Coronary artery (tissue), 2 donors: ENCODE data around the gene ZDHHC3.

ENCODE experiments used
- DNase-seq: peaks from one replicate; pipeline ENCODE4 v3.0.0-alpha.2; 2017; ENCODE audit warnings: low spot score
- H3K27ac ChIP-seq, 2 donors: fragments of 200-600 bp; sonication (generic); one replicate each; pipeline ENCODE4 v1.5.1; 2016 to 2019
- H3K4me3 ChIP-seq: fragments of 200-600 bp; sonication (generic); 2 replicates; pipeline ENCODE4 v1.5.1; 2016; ENCODE audit warnings: mild to moderate bottlenecking, moderate library complexity
- TF ChIP-seq, protein P1 (sequence below): fragments of 200-600 bp; sonication (generic); IDR thresholded peaks from one replicate; pipeline ENCODE4 v1.5.1; 2019; ENCODE audit warnings: antibody characterized with exemption

The ZDHHC3 gene

DNA sequence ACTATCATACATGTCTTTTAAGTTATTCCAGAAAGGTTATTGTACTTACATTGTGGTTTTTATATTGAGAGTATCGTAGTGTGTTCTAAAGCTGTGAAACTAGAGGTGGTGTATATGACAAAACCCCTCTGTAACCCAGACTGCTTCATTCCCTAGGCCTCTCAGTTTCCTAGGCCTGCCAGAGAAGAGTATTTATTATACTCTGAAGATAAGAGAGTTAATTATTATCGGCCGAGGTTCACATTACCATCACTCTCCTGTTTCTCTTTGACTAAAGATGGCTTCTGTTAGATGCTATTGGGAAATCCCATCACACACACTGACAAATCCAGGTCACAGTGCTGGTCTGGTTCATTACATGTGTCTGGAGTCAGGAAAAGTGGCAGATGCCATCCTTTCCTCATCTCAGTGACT is 20.6 kb upstream of the ZDHHC3 start:
- no peak for DNase-seq
- H3K4me3 ChIP-seq = no peak overlapping the region
- no peak overlapping the region for H3K27ac ChIP-seq
- TF ChIP-seq, protein P1, sequence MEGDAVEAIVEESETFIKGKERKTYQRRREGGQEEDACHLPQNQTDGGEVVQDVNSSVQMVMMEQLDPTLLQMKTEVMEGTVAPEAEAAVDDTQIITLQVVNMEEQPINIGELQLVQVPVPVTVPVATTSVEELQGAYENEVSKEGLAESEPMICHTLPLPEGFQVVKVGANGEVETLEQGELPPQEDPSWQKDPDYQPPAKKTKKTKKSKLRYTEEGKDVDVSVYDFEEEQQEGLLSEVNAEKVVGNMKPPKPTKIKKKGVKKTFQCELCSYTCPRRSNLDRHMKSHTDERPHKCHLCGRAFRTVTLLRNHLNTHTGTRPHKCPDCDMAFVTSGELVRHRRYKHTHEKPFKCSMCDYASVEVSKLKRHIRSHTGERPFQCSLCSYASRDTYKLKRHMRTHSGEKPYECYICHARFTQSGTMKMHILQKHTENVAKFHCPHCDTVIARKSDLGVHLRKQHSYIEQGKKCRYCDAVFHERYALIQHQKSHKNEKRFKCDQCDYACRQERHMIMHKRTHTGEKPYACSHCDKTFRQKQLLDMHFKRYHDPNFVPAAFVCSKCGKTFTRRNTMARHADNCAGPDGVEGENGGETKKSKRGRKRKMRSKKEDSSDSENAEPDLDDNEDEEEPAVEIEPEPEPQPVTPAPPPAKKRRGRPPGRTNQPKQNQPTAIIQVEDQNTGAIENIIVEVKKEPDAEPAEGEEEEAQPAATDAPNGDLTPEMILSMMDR = no peak

DNA sequence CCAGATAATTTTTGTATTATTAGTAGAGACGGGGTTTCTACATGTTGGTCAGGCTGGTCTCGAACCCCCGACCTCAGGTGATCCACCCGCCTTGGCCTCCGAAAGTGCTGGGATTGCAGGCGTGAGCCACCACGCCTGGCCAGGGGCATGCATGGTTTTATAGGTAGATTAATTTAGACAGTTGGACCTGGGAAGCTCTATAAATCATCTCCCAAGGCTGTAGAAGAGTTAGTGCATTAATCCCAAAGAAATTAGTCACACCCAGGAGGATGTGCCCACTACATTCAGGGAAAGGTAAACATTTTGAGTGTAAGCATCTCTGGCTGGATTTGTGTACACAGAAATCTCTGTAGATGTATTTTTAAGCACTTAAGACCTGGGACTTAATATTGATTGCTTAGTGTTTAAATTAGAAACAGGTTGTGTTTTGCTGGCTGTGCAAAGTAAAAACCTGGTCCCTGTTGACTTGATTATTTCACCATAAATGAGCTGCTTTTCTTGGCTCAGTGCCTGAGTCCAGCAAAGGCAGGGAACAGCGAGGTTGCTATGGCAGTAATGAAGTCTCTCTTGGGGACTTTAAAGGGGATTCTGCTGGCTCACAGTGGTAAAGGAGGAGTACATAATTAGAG is 19.3 kb upstream of the ZDHHC3 start:
- Histone ChIP-seq H3K4me3 (no peak overlapping the region), H3K27ac (peak overlapping the region in 1 of 2 donors; percentile 66)
- no peak for DNase-seq
- TF ChIP-seq, protein P1 = no peak

DNA sequence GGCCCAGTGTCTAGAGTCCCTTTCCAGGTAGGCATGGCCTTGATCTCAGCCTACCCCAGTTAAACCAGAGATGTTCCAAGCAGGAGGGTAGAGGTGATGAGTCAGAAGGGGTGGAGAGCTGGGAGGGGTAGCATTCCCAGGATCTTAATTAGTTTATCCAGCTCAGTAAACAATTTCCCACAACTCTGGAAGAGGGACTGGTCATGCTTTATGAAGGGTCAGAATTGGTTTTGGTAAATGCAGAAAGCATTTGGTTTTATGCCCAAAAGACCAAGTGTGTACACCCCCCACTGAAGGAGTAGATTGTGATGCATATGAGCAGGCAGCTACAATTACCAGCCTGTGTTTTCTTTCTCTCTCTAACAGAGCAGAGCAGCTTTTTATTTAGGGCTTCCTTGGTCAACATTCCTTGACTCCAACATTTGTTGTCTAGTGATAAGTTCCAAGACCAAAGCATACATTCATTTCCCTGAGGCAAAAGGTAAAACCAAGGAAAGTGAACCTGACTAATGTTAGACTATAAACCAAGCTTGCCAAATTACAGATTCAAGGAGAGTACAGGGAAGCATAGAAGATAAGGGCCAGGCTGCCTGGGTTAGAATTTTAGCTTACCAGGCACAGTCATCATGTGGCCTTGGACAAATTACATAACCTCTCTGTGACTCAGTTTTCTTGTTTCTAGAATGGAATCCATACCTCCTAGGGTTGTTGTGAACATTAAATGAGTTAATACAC is 17.7 kb upstream of the ZDHHC3 start:
- H3K4me3 ChIP-seq = no peak overlapping the region
- TF ChIP-seq, protein P1 = no peak
- no peak for DNase-seq
- peak overlapping the region in 1 of 2 donors; percentile 41 for H3K27ac ChIP-seq

DNA sequence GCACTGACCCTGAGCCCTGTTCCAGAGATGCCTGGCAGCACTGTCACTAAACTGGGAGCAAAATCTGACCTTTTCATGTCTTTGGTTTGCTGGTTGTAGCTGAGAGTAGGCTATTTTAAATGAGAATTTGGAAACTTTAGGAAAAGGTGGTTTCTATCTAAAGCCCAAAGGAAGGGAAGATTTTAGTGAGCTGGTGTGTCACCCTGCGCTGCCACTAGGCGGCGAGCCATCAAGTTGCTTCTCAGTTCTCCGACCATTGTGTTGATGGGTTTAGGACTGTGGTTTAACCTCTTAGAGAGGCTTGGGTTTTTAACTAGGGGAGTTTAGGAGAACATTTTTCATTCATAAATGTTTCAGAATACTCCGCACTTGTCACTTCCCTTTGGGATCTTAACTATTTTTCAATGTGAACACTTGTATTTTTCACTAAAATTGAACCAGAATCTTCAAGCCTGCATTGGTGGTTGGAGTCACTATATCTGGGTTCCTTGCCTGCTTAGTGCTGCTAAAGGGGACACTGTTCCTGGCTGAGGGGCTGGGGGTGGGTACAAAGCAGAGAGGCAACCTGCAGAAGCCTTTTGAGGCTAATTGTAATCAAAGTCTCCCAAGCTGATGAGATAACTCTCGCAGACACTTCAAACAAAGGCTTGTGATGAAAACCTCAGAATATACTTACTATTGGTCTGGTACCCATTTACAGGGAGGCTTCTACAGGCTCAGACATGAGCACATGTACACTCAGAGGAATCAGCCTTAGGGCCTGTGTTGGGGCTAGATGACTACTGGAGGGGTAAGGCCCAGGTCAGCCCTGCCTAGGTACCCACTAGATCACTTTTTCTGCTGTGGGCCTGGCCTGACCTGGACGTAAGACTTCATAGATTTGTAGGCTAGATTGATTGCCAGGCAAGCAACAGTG is 16.8 kb upstream of the ZDHHC3 start:
- no peak for DNase-seq
- Histone ChIP-seq H3K4me3 (no peak overlapping the region), H3K27ac (peak overlapping the region in 1 of 2 donors; percentile 41)
- TF ChIP-seq, protein P1 = peak; percentile 33

DNA sequence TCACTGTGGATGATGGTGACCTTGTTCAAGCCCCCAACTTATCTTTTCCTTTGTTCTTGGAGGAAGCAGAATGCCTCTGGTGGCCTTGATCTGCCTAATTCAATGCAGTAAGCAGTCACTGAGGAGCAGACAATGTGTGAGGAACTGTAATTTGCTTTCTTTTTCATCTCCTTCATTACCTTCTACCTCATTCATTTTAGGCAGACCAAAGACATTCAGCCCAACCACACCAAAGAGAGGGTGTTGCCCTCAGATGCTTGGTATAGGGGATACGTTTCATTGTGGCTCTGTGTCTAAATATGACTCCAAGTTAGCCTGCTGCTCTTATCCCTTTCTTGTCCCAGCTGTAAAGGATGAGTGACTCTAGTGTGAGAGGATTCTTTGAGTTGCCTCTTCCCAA is 15.4 kb upstream of the ZDHHC3 start:
- no peak for DNase-seq
- no peak overlapping the region for H3K27ac ChIP-seq

DNA sequence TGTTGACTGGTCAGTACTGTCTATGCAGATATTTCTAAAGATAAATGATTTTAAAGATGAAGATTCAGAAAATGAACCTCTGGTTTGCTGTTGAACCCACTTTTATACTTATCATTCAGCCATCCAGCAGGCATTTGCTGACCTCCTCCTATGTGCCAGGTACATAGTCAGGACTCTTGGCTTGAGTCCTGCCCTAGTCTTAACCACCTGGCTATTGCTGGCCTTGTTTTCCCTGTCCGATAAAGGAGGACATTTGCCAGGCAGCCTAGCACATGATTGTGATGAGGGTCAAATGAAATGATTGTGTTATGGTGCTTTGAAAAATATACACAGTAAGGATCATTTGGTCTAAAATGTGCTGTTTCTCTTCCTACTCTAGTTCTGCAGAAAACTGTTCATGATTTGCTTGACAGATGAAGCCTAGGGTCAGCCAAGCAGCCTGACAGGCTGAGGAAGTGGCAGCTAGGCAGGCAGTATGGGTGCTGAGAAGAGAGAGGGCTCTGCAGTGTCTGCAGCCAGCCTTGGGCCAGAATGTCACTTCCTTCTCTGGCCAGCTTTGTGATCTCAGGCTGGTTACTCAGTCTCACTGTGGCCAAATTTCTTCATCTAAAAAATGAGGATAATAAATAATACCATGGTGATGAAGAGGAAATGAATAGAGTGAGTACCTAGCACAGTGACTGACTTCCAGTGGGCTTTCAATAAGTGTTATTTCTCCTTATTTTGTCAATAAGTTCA is 13.8 kb upstream of the ZDHHC3 start:
- TF ChIP-seq, protein P1 = no peak
- H3K27ac ChIP-seq = no peak overlapping the region
- no peak overlapping the region for H3K4me3 ChIP-seq
- no peak for DNase-seq

More for the DNA sequence above, 15.4 kb upstream of the ZDHHC3 start:
- TF ChIP-seq, protein P1 = no peak
- H3K4me3 ChIP-seq = no peak overlapping the region
